BJ (cell line): ENCODE results near the gene RASAL3. TPM values are rescaled to one million over a fixed set of nuclear protein-coding genes. Genes with fewer than 3 reads are reported as not detected.
"Not testable (repeated sequence)": the region's sequence is repeated elsewhere in the genome, so short reads cannot be mapped to it uniquely, and the experiment has no call there.

ENCODE experiments used
- CTCF ChIA-PET: fragments of 350-600 bp; formaldehyde crosslinking; extraction: SDS; loops from one replicate; lab custom pipeline; 2021; ENCODE audit warnings: antibody characterized with exemption, inconsistent platforms; lab: Yijun Ruan, JAX
- POLR2A ChIA-PET: fragments of 300-600 bp; sonication (Branson Sonifier 250); formaldehyde crosslinking; extraction: SDS; loops from one replicate; lab custom pipeline; 2021; ENCODE audit warnings: antibody characterized with exemption; lab: Charles Lee
- DNase-seq: peaks from one replicate; pipeline ENCODE4 v3.0.0-alpha.2; 2011; ENCODE audit warnings: low read depth
- H3K27me3 ChIP-seq: 2 replicates; pipeline ENCODE4 v1.6.0; 2011; ENCODE audit warnings: low read length; ENCODE audit not compliant: control insufficient read depth, insufficient read depth
- H3K36me3 ChIP-seq: 2 replicates; pipeline ENCODE4 v1.5.1; 2011; ENCODE audit warnings: low read length; ENCODE audit not compliant: control insufficient read depth, insufficient read depth
- H3K4me3 ChIP-seq: 2 replicates; pipeline ENCODE4 v1.5.1; 2011; ENCODE audit warnings: low read depth, mild to moderate bottlenecking, control low read depth, low read length
- polyA plus RNA-seq: library from polyadenylated mRNA; depleted of rRNA; stranded (reverse); fragments of >200 nt; gene quantifications from 2 replicates; pipeline ENCODE4 v1.2.3, GENCODE V29; 2011
- TF ChIP-seq, protein P1 (sequence below): IDR thresholded peaks from 2 replicates; pipeline ENCODE4 v1.5.1; 2011; ENCODE audit warnings: low read depth, mild to moderate bottlenecking, control low read depth, inconsistent platforms, low read length, moderate library complexity; ENCODE audit not compliant: insufficient read depth

Gene RASAL3
- polyA plus RNA-seq, 1 experiment: not detected

DNA sequence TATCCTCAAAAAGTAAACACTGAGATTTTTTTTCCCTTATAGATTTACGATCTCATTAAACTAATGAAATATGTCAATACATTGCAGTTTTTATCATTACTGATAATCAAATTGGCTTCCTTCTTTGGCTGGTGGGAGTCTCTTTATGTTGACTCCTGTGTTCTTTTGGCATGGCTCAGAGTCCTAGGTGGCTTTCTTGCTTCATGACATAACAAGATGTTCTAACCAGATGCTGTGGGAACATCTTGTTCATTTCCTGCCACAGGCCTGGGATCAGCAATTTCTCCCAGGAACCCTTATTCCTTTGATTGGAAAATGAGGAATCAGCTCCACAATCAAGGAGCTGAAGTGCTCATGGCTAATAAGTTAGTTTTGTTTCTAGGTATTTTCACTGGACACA, 30.8 kb upstream of the RASAL3 start:
- no peak for DNase-seq
- CTCF ChIA-PET: no interaction called here
- Histone ChIP-seq H3K4me3 (no peak overlapping the region), H3K27me3 (no peaks in the 10 kb centered on the region), H3K36me3 (no peaks in the 10 kb centered on the region)
- POLR2A ChIA-PET: no interaction called here
- TF ChIP-seq, protein P1, sequence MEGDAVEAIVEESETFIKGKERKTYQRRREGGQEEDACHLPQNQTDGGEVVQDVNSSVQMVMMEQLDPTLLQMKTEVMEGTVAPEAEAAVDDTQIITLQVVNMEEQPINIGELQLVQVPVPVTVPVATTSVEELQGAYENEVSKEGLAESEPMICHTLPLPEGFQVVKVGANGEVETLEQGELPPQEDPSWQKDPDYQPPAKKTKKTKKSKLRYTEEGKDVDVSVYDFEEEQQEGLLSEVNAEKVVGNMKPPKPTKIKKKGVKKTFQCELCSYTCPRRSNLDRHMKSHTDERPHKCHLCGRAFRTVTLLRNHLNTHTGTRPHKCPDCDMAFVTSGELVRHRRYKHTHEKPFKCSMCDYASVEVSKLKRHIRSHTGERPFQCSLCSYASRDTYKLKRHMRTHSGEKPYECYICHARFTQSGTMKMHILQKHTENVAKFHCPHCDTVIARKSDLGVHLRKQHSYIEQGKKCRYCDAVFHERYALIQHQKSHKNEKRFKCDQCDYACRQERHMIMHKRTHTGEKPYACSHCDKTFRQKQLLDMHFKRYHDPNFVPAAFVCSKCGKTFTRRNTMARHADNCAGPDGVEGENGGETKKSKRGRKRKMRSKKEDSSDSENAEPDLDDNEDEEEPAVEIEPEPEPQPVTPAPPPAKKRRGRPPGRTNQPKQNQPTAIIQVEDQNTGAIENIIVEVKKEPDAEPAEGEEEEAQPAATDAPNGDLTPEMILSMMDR: no peak

DNA sequence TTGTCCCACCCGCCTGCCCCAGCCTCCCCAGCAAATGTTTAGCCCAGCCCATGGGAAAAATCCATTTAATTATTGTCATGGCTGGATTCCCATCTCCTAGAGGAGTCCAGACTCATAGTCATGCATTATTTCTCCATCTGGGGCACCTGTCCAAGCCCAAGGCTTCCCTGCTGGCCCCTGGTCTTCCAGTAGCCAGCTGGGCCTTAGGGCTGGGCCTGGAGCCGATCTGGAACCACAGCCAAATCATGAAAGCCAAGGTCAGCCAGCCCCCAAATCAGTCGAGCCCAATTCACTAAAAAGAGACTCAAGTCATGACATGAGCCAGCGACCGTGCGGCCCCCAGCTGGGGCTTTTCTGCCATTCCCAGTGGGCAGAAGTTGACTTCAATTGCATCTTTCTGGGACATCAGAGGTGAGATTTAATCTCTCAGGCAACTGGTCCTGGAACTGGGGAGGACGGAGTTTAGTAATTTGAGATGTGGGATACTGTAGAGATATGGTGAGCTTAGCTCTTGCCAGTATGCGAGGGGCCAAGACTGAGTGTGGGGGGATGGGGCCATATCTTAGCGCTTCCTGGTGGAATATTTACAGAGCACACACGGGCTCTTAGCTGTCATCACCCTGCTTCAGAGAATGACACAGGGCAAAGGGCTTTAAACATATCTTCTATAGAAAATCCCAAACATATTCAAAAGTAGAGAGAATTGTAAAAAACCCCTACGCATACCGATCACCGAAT, 24.3 kb upstream of the RASAL3 start:
- Histone ChIP-seq H3K27me3 (no peaks in the 10 kb centered on the region), H3K4me3 (no peak overlapping the region), H3K36me3 (no peaks in the 10 kb centered on the region)
- TF ChIP-seq, protein P1: no peak
- ChIA-PET POLR2A (no interaction called here), CTCF (no interaction called here)
- no peak for DNase-seq

- DNase-seq: no peak
- TF ChIP-seq, protein P1: no peak
- POLR2A ChIA-PET: no interaction called here
- H3K36me3 ChIP-seq: no peaks in the 10 kb centered on the region
- H3K27me3 ChIP-seq: no peaks in the 10 kb centered on the region
- CTCF ChIA-PET: no interaction called here
- H3K4me3 ChIP-seq: no peak overlapping the region
Observed at GRCh38 chr19:15487038-15487437, 22.7 kb upstream of the RASAL3 start.

DNA sequence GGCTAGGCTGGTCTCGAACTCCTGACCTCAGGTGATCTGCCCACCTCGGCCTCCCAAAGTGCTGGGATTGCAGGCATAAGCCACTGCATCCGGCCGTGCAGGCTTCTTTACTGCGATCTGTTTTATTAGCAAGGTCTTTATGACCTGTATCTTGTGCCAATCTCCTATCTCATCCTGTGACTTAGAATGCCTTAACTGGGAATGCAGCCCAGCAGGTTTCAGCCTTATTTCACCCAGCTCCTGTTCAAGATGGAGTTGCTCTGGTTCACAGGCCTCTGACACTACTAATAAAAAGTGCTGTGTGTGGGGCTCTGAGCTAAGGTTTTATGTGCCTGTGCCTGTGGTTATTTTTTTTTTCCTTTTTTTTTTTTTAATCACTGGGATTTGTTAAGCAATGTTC, 21.4 kb upstream of the RASAL3 start:
- CTCF ChIA-PET, POLR2A ChIA-PET, H3K27me3 ChIP-seq: not testable (repeated sequence)

GRCh38 chr19:15480996-15481395, 16.7 kb upstream of the RASAL3 start:
- DNase-seq, POLR2A ChIA-PET, H3K4me3 ChIP-seq, H3K27me3 ChIP-seq, H3K36me3 ChIP-seq: not testable (repeated sequence)
- CTCF ChIA-PET: interaction anchor here (1.1 to 1.5 kb wide), 2 partner anchors 19 to 229 kb away, joined by 3 read pairs; no protein-coding TSS in a partner anchor

More for the DNA sequence above, 21.4 kb upstream of the RASAL3 start:
- DNase-seq, H3K4me3 ChIP-seq, H3K36me3 ChIP-seq: not testable (repeated sequence)

GRCh38 chr19:15479391-15480345, 15.3 kb upstream of the RASAL3 start, which contains the start of gene PGLYRP2:
Gene PGLYRP2 (minus strand): TSS chr19:15479501. CDS start chr19:15479371, 130 bp downstream.
- TF ChIP-seq, protein P1: no peak
- Histone ChIP-seq H3K4me3 (no peak within 1 kb of the TSS), H3K27me3 (no peaks in the 10 kb centered on the region; the same call in 1 of the 2 replicates), H3K36me3 (no peaks in the 10 kb centered on the region)
- ChIA-PET CTCF (interaction anchor here (0.7 to 1.5 kb wide), 4 partner anchors 13 to 379 kb away, joined by 3 to 4 read pairs (median 3); no protein-coding TSS in a partner anchor), POLR2A (no interaction called here)
- DNase-seq: no peak
